Calu3 (cell line): Measurements from ENCODE around the gene FUCA2. TPM values are rescaled to one million over a fixed set of nuclear protein-coding genes. Genes with fewer than 3 reads are reported as not detected.

Experiments
- Bru-seq: library from RNA; stranded (reverse); fragments of 400-500 nt; gene quantifications from one replicate; lab custom pipeline; 2021; lab: Mats Ljungman, UMichigan
- BruChase-seq, 2 experiments: library from RNA; stranded (reverse); fragments of 400-500 nt; gene quantifications; one replicate each; lab custom pipeline; 2021; lab: Mats Ljungman, UMichigan
- BruUV-seq: library from RNA; stranded (reverse); fragments of 400-500 nt; replicated peaks from 2 replicates; lab custom pipeline; 2021; lab: Mats Ljungman, UMichigan
- CTCF ChIA-PET: fragments of 300-600 bp; sonication (Branson Sonifier 250); formaldehyde crosslinking; loops from one replicate; lab custom pipeline; 2022; ENCODE audit warnings: antibody characterized with exemption; lab: Charles Lee
- DNase-seq: peaks from one replicate; pipeline ENCODE4 v3.0.0; 2022
- H3K27ac Mint-ChIP-seq: one replicate; pipeline ENCODE4 v1.8.0; 2022; ENCODE audit warnings: mixed read lengths; ENCODE audit not compliant: unreplicated experiment
- H3K27me3 Mint-ChIP-seq: one replicate; pipeline ENCODE4 v1.8.0; 2022; ENCODE audit warnings: mixed read lengths; ENCODE audit not compliant: unreplicated experiment
- H3K36me3 Mint-ChIP-seq: one replicate; pipeline ENCODE4 v1.8.0; 2022; ENCODE audit warnings: mild to moderate bottlenecking, moderate library complexity, mixed read lengths; ENCODE audit not compliant: insufficient read depth, unreplicated experiment
- H3K4me1 Mint-ChIP-seq: one replicate; pipeline ENCODE4 v1.8.0; 2022; ENCODE audit warnings: mild to moderate bottlenecking, low read depth, mixed read lengths; ENCODE audit not compliant: unreplicated experiment
- H3K4me3 Mint-ChIP-seq: one replicate; pipeline ENCODE4 v1.8.0; 2022; ENCODE audit warnings: mild to moderate bottlenecking, low read depth, moderate library complexity, mixed read lengths; ENCODE audit not compliant: unreplicated experiment
- H3K9me3 Mint-ChIP-seq: one replicate; pipeline ENCODE4 v1.8.0; 2022; ENCODE audit warnings: low read depth, mixed read lengths; ENCODE audit not compliant: unreplicated experiment
- intact Hi-C: fragments of 100-400 bp; cut with micrococcal nuclease; formaldehyde crosslinking; loops from one replicate; pipeline ENCODE4 v1.10.0; 2022; ENCODE audit not compliant: unreplicated experiment
- long read RNA-seq: library from polyadenylated mRNA; stranded (forward); transcript quantifications from one replicate; pipeline ENCODE4 v2.0.0, GENCODE V29; 2022
- total RNA-seq: library from RNA; stranded (reverse); gene quantifications from 2 replicates; pipeline ENCODE4 v1.2.3, GENCODE V29; 2022
- TF ChIP-seq, protein P1 (sequence below): fragments of 200-600 bp; IDR thresholded peaks from one replicate; pipeline ENCODE4 v1.8.0; 2022; ENCODE audit warnings: antibody characterized with exemption; ENCODE audit not compliant: unreplicated experiment

The FUCA2 gene, protein sequence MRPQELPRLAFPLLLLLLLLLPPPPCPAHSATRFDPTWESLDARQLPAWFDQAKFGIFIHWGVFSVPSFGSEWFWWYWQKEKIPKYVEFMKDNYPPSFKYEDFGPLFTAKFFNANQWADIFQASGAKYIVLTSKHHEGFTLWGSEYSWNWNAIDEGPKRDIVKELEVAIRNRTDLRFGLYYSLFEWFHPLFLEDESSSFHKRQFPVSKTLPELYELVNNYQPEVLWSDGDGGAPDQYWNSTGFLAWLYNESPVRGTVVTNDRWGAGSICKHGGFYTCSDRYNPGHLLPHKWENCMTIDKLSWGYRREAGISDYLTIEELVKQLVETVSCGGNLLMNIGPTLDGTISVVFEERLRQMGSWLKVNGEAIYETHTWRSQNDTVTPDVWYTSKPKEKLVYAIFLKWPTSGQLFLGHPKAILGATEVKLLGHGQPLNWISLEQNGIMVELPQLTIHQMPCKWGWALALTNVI
- total RNA-seq (45.5 and 53.7 TPM in 2 replicates), Bru-seq, nascent RNA (percentile 81 among the genes with signal in this experiment), BruChase-seq, experiment 1, labeled RNA remaining after a 6-hour chase (percentile 73 among the genes with signal in this experiment), BruChase-seq, experiment 2, labeled RNA remaining after a 2-hour chase (percentile 65 among the genes with signal in this experiment)
- long read RNA-seq, transcript FUCA2-201 (7 exons, 2,356 nt) = major isoform, 95 of 151 reads
- long read RNA-seq, partial matches to known transcripts = 40 of 151 reads
- long read RNA-seq, other reads (novel, unspliced or antisense) = 16 of 151 reads

DNA sequence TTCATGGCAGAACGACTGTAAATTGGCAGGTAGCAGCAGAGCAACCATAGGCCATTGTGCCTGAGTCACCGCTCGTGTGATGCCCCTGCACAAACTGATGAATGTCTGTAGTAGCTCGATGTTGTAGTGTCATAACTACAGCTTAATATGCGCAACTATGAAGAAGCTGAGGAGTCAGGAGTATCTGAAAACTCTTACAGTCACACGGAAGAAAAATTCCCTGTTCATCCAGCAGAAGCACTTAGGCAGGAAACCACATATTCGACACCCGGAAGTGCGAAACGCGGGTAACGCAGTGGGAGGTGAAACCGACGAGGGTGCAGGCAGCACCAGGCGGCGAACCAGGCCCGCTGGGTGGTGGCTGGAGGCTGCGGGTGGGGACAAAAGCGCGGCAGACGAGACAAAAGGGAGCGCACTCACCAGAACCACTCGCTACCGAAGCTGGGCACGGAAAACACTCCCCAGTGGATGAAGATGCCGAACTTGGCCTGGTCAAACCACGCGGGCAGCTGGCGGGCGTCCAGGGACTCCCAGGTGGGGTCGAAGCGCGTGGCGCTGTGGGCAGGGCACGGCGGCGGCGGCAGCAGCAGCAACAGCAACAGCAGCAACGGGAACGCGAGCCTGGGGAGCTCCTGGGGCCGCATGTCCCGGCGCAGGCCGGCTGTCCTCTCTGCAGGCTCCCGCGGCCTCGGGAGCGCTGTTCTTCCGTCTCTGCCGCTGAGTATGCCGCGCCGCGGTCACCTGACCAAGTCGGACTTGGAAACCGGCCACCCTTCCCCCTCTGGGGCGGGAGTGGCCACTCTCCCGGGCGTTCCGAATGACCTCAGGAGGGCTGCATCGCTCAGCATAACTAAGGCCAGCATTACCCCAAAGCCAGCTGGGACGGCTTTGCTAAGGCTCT is at the start of gene FUCA2:
Gene FUCA2, minus strand, starts transcription at position 730 of the 901 bp plus-strand sequence. Its CDS starts 86 bp downstream, at position 644.
- Mint-ChIP-seq H3K27ac (peak within 1 kb of the TSS; percentile 91), H3K4me1 (peaks cover 18% of the 10 kb centered on the region), H3K4me3 (peak within 1 kb of the TSS; percentile 90), H3K27me3 (peaks cover 4% of the 10 kb centered on the region), H3K36me3 (peaks cover 29% of the 10 kb centered on the region), H3K9me3 (no peaks in the 10 kb centered on the region)
- CTCF ChIA-PET = interaction anchor here (0.7 to 1.1 kb wide), 2 partner anchors 8 to 1037 kb away, joined by 3 read pairs; no protein-coding TSS in a partner anchor
- DNase-seq = peak; percentile 84
- intact Hi-C loops = loop anchor here (5.0 kb wide), 1 partner anchor 576 kb away; no protein-coding TSS in a partner anchor
- TF ChIP-seq, protein P1, sequence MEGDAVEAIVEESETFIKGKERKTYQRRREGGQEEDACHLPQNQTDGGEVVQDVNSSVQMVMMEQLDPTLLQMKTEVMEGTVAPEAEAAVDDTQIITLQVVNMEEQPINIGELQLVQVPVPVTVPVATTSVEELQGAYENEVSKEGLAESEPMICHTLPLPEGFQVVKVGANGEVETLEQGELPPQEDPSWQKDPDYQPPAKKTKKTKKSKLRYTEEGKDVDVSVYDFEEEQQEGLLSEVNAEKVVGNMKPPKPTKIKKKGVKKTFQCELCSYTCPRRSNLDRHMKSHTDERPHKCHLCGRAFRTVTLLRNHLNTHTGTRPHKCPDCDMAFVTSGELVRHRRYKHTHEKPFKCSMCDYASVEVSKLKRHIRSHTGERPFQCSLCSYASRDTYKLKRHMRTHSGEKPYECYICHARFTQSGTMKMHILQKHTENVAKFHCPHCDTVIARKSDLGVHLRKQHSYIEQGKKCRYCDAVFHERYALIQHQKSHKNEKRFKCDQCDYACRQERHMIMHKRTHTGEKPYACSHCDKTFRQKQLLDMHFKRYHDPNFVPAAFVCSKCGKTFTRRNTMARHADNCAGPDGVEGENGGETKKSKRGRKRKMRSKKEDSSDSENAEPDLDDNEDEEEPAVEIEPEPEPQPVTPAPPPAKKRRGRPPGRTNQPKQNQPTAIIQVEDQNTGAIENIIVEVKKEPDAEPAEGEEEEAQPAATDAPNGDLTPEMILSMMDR = no peak
- BruUV-seq = no TSS peak

DNA sequence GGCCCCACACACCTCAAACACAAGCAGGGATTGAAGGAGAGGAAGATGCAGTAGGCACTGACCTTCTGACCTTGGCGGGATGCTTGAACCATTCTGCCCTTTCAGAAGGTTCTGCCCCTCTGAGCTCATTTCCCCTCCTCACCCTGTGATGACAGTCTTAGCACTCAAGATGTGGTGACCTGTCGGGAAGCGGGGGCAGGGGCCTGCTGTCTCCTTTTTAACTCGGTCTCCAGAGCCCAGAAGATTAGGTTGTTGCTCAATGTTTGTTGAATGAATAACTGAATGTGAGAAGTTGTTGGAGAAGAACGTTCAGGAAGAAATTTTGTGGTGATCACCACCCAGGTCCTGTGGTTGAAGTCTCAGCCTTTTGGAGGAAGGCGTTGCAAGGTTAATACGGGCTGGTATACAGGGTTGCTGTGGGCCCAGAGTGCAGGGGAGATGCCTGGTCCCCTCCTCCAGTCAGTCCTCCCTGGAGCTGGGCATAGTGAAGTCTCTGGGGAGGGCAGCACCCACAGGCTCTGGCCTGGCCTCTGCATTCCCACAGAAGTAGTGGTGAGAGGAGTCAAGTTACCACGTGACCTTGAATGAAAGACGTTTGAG is 49.7 kb upstream of the FUCA2 start:
- Mint-ChIP-seq H3K27me3 (no peaks in the 10 kb centered on the region), H3K36me3 (no peaks in the 10 kb centered on the region), H3K27ac (no peak overlapping the region), H3K4me1 (no peaks in the 10 kb centered on the region), H3K4me3 (no peak overlapping the region), H3K9me3 (no peaks in the 10 kb centered on the region)
- intact Hi-C loops = no loop called here
- CTCF ChIA-PET = interaction anchor here (1.0 kb wide), 1 partner anchor 31 kb away, joined by 3 read pairs; no protein-coding TSS in a partner anchor
- no TSS peak for BruUV-seq
- TF ChIP-seq, protein P1 = no peak
- DNase-seq = no peak

DNA sequence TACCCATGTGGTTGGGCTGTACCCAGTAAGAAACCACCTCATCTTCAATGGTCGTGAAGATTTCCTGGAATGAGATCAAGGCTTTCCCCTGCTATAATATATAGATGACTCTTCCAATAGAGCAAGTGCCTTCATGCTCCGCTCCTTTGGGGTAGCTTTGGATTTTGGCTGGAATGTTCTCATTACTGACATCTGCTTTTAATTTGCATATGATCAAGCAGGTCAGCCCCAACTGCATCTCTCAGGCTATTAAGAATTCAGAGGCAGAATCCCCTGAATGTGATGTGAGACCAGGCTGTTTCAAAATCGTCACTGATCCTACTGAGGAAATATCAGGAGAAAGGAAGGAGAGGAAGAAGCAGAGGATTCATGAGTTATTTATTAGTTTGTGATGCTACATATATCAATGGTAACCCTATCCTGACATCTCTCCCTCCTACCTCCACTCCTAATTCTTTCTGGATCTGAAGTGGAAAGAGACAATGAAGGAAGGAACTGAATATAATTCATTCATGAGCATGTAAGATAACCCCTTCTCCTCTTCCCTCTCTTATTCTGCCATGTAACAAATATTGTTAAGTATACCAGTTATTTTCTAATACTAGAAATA is 47.6 kb upstream of the FUCA2 start:
- intact Hi-C loops = no loop called here
- CTCF ChIA-PET = no interaction called here
- no TSS peak for BruUV-seq
- Mint-ChIP-seq H3K36me3 (no peaks in the 10 kb centered on the region), H3K27ac (no peak overlapping the region), H3K9me3 (no peaks in the 10 kb centered on the region), H3K4me1 (peaks cover 18% of the 10 kb centered on the region), H3K4me3 (no peak overlapping the region), H3K27me3 (no peaks in the 10 kb centered on the region)
- TF ChIP-seq, protein P1 = no peak
- no peak for DNase-seq
